HUES6 (cell line): Measurements from ENCODE around the gene BPIFA2.

Experiments
- H3K27ac ChIP-seq: 2 replicates; pipeline ENCODE4 v1.7.0; 2013; ENCODE audit warnings: low read depth, mild to moderate bottlenecking, low read length, inconsistent platforms
- H3K27me3 ChIP-seq: 2 replicates; pipeline ENCODE4 v1.6.1; 2013; ENCODE audit warnings: low read length; ENCODE audit not compliant: control insufficient read depth, insufficient read depth
- H3K36me3 ChIP-seq: 2 replicates; pipeline ENCODE4 v1.6.1; 2013; ENCODE audit warnings: low read length; ENCODE audit not compliant: control insufficient read depth, insufficient read depth
- H3K4me1 ChIP-seq: 2 replicates; pipeline ENCODE4 v1.6.1; 2013; ENCODE audit warnings: low read length; ENCODE audit not compliant: control insufficient read depth, insufficient read depth
- H3K4me3 ChIP-seq: 2 replicates; pipeline ENCODE4 v1.5.1; 2013; ENCODE audit warnings: low read depth, low read length
- H3K9ac ChIP-seq: one replicate; pipeline ENCODE4 v1.6.1; 2013; ENCODE audit warnings: mild to moderate bottlenecking, low read length
- H3K9me3 ChIP-seq: 2 replicates; pipeline ENCODE4 v1.6.1; 2013; ENCODE audit warnings: low read depth, low read length; ENCODE audit not compliant: control insufficient read depth, insufficient read depth

The BPIFA2 gene

GRCh38 chr20:33160681-33161080, 7.3 kb upstream of the BPIFA2 start:
- no peak overlapping the region for H3K9ac ChIP-seq
- no peaks in the 10 kb centered on the region for H3K4me1 ChIP-seq
- H3K36me3 ChIP-seq = no peaks in the 10 kb centered on the region
- H3K27me3 ChIP-seq = no peaks in the 10 kb centered on the region
- H3K4me3 ChIP-seq = no peak overlapping the region
- H3K9me3 ChIP-seq = no peaks in the 10 kb centered on the region
- no peak overlapping the region for H3K27ac ChIP-seq

GRCh38 chr20:33162313-33162712, 5.6 kb upstream of the BPIFA2 start:
- H3K4me1 ChIP-seq = no peaks in the 10 kb centered on the region
- H3K27me3 ChIP-seq = no peaks in the 10 kb centered on the region
- no peaks in the 10 kb centered on the region for H3K36me3 ChIP-seq
- no peak overlapping the region for H3K4me3 ChIP-seq
- H3K27ac ChIP-seq = no peak overlapping the region
- H3K9ac ChIP-seq = no peak overlapping the region
- H3K9me3 ChIP-seq = no peaks in the 10 kb centered on the region

- no peaks in the 10 kb centered on the region for H3K27me3 ChIP-seq
These were observed 5.2 kb upstream of the BPIFA2 start for GRCh38 chr20:33162753-33163152.

GRCh38 chr20:33163856-33164762, 3.9 kb upstream of the BPIFA2 start:
- no peak overlapping the region for H3K27ac ChIP-seq
- no peaks in the 10 kb centered on the region for H3K27me3 ChIP-seq

More at GRCh38 chr20:33162753-33163152, 5.2 kb upstream of the BPIFA2 start:
- Histone ChIP-seq H3K9ac (no peak overlapping the region), H3K4me1 (no peaks in the 10 kb centered on the region), H3K9me3 (peaks cover 2% of the 10 kb centered on the region; the same call in 1 of the 2 replicates), H3K27ac (no peak overlapping the region), H3K36me3 (no peaks in the 10 kb centered on the region), H3K4me3 (no peak overlapping the region)

GRCh38 chr20:33164763-33165095, 3.2 kb upstream of the BPIFA2 start:
- H3K9ac ChIP-seq = no peak overlapping the region
- H3K27ac ChIP-seq = no peak overlapping the region
- no peaks in the 10 kb centered on the region for H3K27me3 ChIP-seq
- H3K36me3 ChIP-seq = no peaks in the 10 kb centered on the region
- H3K4me3 ChIP-seq = no peak overlapping the region
- peaks cover 16% of the 10 kb centered on the region for H3K9me3 ChIP-seq
- no peaks in the 10 kb centered on the region for H3K4me1 ChIP-seq

More at GRCh38 chr20:33163856-33164762, 3.9 kb upstream of the BPIFA2 start:
- H3K4me3 ChIP-seq = no peak overlapping the region
- H3K9me3 ChIP-seq = peaks cover 12% of the 10 kb centered on the region
- no peak overlapping the region for H3K9ac ChIP-seq
- no peaks in the 10 kb centered on the region for H3K36me3 ChIP-seq
- H3K4me1 ChIP-seq = no peaks in the 10 kb centered on the region

GRCh38 chr20:33165416-33166055, 2.4 kb upstream of the BPIFA2 start:
- Histone ChIP-seq H3K9me3 (peaks cover 20% of the 10 kb centered on the region), H3K36me3 (no peaks in the 10 kb centered on the region), H3K27ac (no peak overlapping the region), H3K4me1 (no peaks in the 10 kb centered on the region), H3K27me3 (no peaks in the 10 kb centered on the region), H3K9ac (no peak overlapping the region), H3K4me3 (no peak overlapping the region)

GRCh38 chr20:33166533-33167113, 1.3 kb upstream of the BPIFA2 start:
- Histone ChIP-seq H3K9ac (no peak overlapping the region), H3K36me3 (no peaks in the 10 kb centered on the region), H3K4me3 (no peak overlapping the region), H3K27me3 (no peaks in the 10 kb centered on the region), H3K9me3 (peaks cover 20% of the 10 kb centered on the region), H3K4me1 (no peaks in the 10 kb centered on the region), H3K27ac (no peak overlapping the region)

- no peaks in the 10 kb centered on the region for H3K27me3 ChIP-seq
- no peak overlapping the region for H3K4me3 ChIP-seq
- no peaks in the 10 kb centered on the region for H3K4me1 ChIP-seq
- H3K36me3 ChIP-seq = no peaks in the 10 kb centered on the region
- H3K27ac ChIP-seq = no peak overlapping the region
- peaks cover 20% of the 10 kb centered on the region for H3K9me3 ChIP-seq
- H3K9ac ChIP-seq = no peak overlapping the region
These were observed 1.3 kb downstream of the BPIFA2 start for GRCh38 chr20:33169176-33169794.

- no peaks in the 10 kb centered on the region for H3K27me3 ChIP-seq
- no peak overlapping the region for H3K9ac ChIP-seq
- H3K4me3 ChIP-seq = no peak overlapping the region
- peaks cover 18% of the 10 kb centered on the region for H3K9me3 ChIP-seq
- peaks cover 2% of the 10 kb centered on the region; the same call in 1 of the 2 replicates for H3K4me1 ChIP-seq
- H3K36me3 ChIP-seq = no peaks in the 10 kb centered on the region
- H3K27ac ChIP-seq = no peak overlapping the region
These were observed 4.8 kb downstream of the BPIFA2 start for GRCh38 chr20:33172781-33173180.

- Histone ChIP-seq H3K27ac (no peak overlapping the region), H3K4me3 (no peak overlapping the region), H3K4me1 (peaks cover 10% of the 10 kb centered on the region; the same call in 1 of the 2 replicates), H3K9me3 (no peaks in the 10 kb centered on the region), H3K9ac (no peak overlapping the region), H3K27me3 (no peaks in the 10 kb centered on the region), H3K36me3 (no peaks in the 10 kb centered on the region)
These were observed 7.2 kb downstream of the BPIFA2 start for GRCh38 chr20:33175123-33175522.
